ENCODE measurements around the gene KRTAP5-6. TPM values are rescaled to one million over a fixed set of nuclear protein-coding genes. Genes with fewer than 3 reads are reported as not detected.

Gene KRTAP5-6
- total RNA-seq, 1 experiment from 2014 or later: not detected

DNA sequence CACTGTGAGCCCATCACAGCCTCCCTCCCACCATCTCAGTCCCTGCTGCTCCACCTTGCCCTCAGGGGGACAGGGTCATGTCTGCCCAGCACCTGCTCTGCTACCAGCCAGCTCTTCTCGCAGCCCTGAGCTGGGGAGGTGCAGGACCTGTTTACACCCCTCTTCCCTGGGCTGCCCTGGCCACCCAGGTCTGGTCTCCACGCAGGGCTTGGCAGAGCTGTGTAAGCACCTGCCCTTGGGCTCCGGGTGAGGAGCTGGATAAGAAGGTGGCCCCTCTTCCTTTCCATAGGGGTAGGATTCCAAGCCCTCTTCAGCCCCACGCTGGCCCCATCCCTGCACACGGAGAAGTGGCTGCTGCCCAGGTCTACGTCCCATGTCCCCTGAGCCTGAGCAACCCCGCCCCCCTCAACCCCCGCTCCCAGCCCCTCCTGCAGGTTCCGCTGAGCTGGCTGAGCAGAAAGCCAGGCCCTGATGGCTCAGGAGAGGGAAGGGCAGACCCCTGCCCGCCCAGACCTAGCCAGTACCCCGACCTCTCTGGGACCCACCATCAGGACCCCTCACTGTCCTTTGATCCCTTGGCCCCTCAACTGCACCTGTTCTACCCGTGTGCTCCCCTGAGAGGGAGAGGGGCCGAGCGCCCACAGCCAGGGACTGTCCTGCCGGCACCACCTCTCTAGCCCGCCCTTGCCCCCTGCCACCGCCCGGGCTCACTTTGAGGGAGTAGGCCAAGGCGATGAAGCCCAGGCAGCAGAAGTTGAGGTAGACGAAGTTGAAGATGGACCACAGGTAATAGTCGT lies 50.2 kb downstream of the KRTAP5-6 start:
- H3K4me2 ChIP-seq (ENCODE audit: low read length): no peak overlapping the region
- H3K27me3 ChIP-seq (ENCODE audit: insufficient read depth, low read length): no peaks in the 10 kb centered on the region; the same call in 1 of the 2 replicates
- no peak overlapping the region for H2AFZ ChIP-seq (ENCODE audit: low read depth, low read length, poor library complexity, severe bottlenecking)
- no peaks in the 10 kb centered on the region for H3K79me2 ChIP-seq (ENCODE audit: insufficient read depth, low read length)
- no peak overlapping the region for H3K9ac ChIP-seq (ENCODE audit: low read length)
- H4K20me1 ChIP-seq (ENCODE audit: insufficient read depth): no peaks in the 10 kb centered on the region
- ChIA-PET RAD21 (ENCODE audit: low non-redundant PET in 1 of 2, low total read pairs in 2 of 2, uncharacterized antibody in 2 of 2, unreplicated experiment in 2 of 2) (no interaction called here), POLR2A (no interaction called here), CTCF (interaction anchor here (1.6 kb wide), 1 partner anchor 53 kb away, joined by 4 read pairs; no protein-coding TSS in a partner anchor)
- ATAC-seq (no peak), DNase-seq (ENCODE audit: low read depth, low spot score) (no peak)
- TF ChIP-seq, protein P1, sequence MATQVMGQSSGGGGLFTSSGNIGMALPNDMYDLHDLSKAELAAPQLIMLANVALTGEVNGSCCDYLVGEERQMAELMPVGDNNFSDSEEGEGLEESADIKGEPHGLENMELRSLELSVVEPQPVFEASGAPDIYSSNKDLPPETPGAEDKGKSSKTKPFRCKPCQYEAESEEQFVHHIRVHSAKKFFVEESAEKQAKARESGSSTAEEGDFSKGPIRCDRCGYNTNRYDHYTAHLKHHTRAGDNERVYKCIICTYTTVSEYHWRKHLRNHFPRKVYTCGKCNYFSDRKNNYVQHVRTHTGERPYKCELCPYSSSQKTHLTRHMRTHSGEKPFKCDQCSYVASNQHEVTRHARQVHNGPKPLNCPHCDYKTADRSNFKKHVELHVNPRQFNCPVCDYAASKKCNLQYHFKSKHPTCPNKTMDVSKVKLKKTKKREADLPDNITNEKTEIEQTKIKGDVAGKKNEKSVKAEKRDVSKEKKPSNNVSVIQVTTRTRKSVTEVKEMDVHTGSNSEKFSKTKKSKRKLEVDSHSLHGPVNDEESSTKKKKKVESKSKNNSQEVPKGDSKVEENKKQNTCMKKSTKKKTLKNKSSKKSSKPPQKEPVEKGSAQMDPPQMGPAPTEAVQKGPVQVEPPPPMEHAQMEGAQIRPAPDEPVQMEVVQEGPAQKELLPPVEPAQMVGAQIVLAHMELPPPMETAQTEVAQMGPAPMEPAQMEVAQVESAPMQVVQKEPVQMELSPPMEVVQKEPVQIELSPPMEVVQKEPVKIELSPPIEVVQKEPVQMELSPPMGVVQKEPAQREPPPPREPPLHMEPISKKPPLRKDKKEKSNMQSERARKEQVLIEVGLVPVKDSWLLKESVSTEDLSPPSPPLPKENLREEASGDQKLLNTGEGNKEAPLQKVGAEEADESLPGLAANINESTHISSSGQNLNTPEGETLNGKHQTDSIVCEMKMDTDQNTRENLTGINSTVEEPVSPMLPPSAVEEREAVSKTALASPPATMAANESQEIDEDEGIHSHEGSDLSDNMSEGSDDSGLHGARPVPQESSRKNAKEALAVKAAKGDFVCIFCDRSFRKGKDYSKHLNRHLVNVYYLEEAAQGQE (IDR thresholded peaks at IDR 0.05; ENCODE audit: low read depth): no peak
- TF ChIP-seq, protein P2, sequence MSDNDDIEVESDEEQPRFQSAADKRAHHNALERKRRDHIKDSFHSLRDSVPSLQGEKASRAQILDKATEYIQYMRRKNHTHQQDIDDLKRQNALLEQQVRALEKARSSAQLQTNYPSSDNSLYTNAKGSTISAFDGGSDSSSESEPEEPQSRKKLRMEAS (IDR thresholded peaks at IDR 0.05): no peak
- TF ChIP-seq JUND (IDR thresholded peaks at IDR 0.05) (no peak), SP1 (IDR thresholded peaks at IDR 0.05; ENCODE audit: low read depth) (no peak), POLR2A (IDR thresholded peaks at IDR 0.05; ENCODE audit: borderline replicate concordance, extremely low read depth, insufficient read depth, insufficient read length) (no peak), ELF1 (IDR thresholded peaks at IDR 0.05; ENCODE audit: borderline replicate concordance, low read depth) (no peak)
- TF ChIP-seq, protein P3, sequence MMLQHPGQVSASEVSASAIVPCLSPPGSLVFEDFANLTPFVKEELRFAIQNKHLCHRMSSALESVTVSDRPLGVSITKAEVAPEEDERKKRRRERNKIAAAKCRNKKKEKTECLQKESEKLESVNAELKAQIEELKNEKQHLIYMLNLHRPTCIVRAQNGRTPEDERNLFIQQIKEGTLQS (IDR thresholded peaks at IDR 0.05): no peak
- no peaks in the 10 kb centered on the region for H3K4me1 ChIP-seq (ENCODE audit: control insufficient read depth in 1 of 2, insufficient read depth in 2 of 2, low read length in 2 of 2)
- intact Hi-C loops (cut with micrococcal nuclease): no loop called here
- no peak overlapping the region for H3K4me3 ChIP-seq (replicated peaks in 1 of 2; ENCODE audit: low read depth in 1 of 2, low read length in 2 of 2)
- H3K36me3 ChIP-seq (ENCODE audit: control insufficient read depth in 1 of 2, insufficient read depth in 2 of 2, low read length in 2 of 2): no peaks in the 10 kb centered on the region
- no peaks in the 10 kb centered on the region for H3K9me2 ChIP-seq (ENCODE audit: insufficient read depth)
- H3K9me3 ChIP-seq (ENCODE audit: control insufficient read depth in 1 of 2, insufficient read depth in 1 of 2, low read depth in 1 of 2, low read length in 2 of 2): no peaks in the 10 kb centered on the region
- no peak overlapping the region for H3K27ac ChIP-seq (ENCODE audit: low read depth, low read length)
- no TSS peak for BruUV-seq (replicated peaks)

Other genes starting within 250 kb of the KRTAP5-6 start
- 25.7 TPM for gene MOB2, start 210.4 kb upstream of the KRTAP5-6 start, total RNA-seq (2021; ENCODE audit: unreplicated experiment)
- gene DUSP8, start 124.9 kb upstream of the KRTAP5-6 start, total RNA-seq (2021; ENCODE audit: unreplicated experiment): 10.2 TPM
- gene KRTAP5-1, start 111.9 kb upstream of the KRTAP5-6 start, total RNA-seq (2021; ENCODE audit: unreplicated experiment): not detected
- not detected for gene KRTAP5-2, start 98.9 kb upstream of the KRTAP5-6 start, total RNA-seq (2021; ENCODE audit: unreplicated experiment)
- not detected for gene KRTAP5-3, start 88.7 kb upstream of the KRTAP5-6 start, total RNA-seq (2021; ENCODE audit: unreplicated experiment)
- gene KRTAP5-4, start 75.1 kb upstream of the KRTAP5-6 start, total RNA-seq (2021; ENCODE audit: unreplicated experiment): not detected
- not detected for gene KRTAP5-5, start 67.4 kb upstream of the KRTAP5-6 start, total RNA-seq (2021; ENCODE audit: unreplicated experiment)
- gene IFITM10, start 53.4 kb downstream of the KRTAP5-6 start, total RNA-seq (2021; ENCODE audit: unreplicated experiment): 1.9 TPM
- gene CTSD, start 66.7 kb downstream of the KRTAP5-6 start, total RNA-seq (2021; ENCODE audit: unreplicated experiment): 127 TPM
- 1.0 TPM for gene SYT8, start 137.8 kb downstream of the KRTAP5-6 start, total RNA-seq (2021; ENCODE audit: unreplicated experiment)
- gene TNNI2, start 141.8 kb downstream of the KRTAP5-6 start, total RNA-seq (2021; ENCODE audit: unreplicated experiment): not detected
- 1.3 TPM for gene LSP1, start 155.9 kb downstream of the KRTAP5-6 start, total RNA-seq (2021; ENCODE audit: unreplicated experiment)
- gene PRR33, start 194.7 kb downstream of the KRTAP5-6 start, total RNA-seq (2021; ENCODE audit: unreplicated experiment): not detected
- 0.71 TPM for gene TNNT3, start 222.5 kb downstream of the KRTAP5-6 start, total RNA-seq (2021; ENCODE audit: unreplicated experiment)